Activated CD4-positive, alpha-beta memory T cell treated with anti-CD3 and anti-CD28 coated beads, Interleukin-2, amount 10 ng/mL, durations not matched to agents 7 days and 5 days (primary cell): ENCODE results near the gene UST. TPM values are rescaled to one million over a fixed set of nuclear protein-coding genes. Genes with fewer than 3 reads are reported as not detected.
A peak's percentile ranks its signal among the peaks of the same experiment; 100 is the strongest.
"Not testable (repeated sequence)": the region's sequence is repeated elsewhere in the genome, so short reads cannot be mapped to it uniquely, and the experiment has no call there.

Experiments
- CTCF ChIA-PET: fragments of 350-600 bp; sonication (Branson Sonifier 250); formaldehyde crosslinking; loops from one replicate; lab custom pipeline; 2021; ENCODE audit warnings: antibody characterized with exemption, inconsistent platforms; lab: Charles Lee
- POLR2A ChIA-PET: fragments of 350-600 bp; sonication (Branson Sonifier 250); formaldehyde crosslinking; loops from one replicate; lab custom pipeline; 2021; ENCODE audit warnings: antibody characterized with exemption; lab: Charles Lee
- DNase-seq: peaks from one replicate; pipeline ENCODE4 v3.0.0-alpha.2; 2020
- H3K27ac Mint-ChIP-seq: one replicate; pipeline ENCODE4 v1.8.0; 2021; ENCODE audit warnings: mild to moderate bottlenecking, mixed read lengths
- H3K27me3 Mint-ChIP-seq: one replicate; pipeline ENCODE4 v1.8.0; 2021; ENCODE audit warnings: mixed read lengths
- H3K36me3 Mint-ChIP-seq: one replicate; pipeline ENCODE4 v1.8.0; 2021; ENCODE audit warnings: low read depth, mixed read lengths
- H3K4me1 Mint-ChIP-seq: one replicate; pipeline ENCODE4 v1.8.0; 2021; ENCODE audit warnings: mixed read lengths
- H3K4me3 Mint-ChIP-seq: one replicate; pipeline ENCODE4 v1.8.0; 2021; ENCODE audit warnings: mild to moderate bottlenecking, mixed read lengths
- H3K9me3 Mint-ChIP-seq: one replicate; pipeline ENCODE4 v1.8.0; 2021; ENCODE audit warnings: mixed read lengths
- total RNA-seq, 2 experiments: library from RNA; stranded (reverse); gene quantifications; one replicate each; pipeline ENCODE4 v1.2.3, GENCODE V29; 2021

Gene UST
- total RNA-seq, 2 experiments from 2014 or later: 0.80 to 0.93 TPM

DNA sequence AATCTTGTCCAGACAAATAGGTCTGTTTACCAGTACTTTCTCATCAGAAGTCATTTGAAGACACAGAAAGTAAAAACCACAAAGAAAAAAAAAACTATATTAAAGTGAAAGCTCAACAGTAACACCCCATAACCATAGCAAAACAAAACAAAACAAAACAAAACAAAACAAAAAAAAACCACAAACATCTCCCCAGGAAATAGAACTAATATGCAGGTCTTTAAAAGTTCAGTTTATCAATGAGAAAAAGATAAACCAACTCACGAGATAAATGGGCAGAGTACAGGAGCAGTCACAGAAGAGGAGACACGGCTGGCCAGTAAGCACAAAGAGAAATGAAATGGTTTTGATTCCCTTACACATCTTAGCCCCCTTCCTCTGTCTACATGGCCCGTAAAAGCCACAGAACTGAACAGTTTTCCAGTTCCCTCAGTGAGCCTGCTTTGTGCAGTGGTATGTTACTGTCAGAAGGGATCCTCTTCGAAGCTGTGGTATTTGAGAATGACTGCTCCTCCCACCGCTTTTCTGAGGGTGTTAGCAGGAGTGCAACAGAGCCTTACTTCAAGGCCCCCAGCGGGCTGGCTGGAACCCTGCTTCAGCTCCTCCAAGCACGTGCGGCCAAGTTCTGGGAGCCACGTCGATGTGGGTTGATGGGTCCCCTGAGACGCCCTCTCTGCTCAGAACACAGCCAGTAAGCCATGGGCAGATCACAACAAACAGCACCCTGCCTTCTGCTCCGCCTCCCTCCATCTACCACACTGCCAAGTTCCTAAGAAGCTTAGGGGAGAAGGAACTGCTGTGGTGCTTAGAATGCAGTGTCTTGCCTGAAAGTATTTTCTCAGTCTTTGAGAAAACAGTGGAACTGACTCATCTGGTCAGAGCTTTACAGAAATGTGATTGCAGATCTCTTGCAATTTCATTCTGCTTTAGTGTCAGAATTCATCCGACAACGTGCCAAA, 14.0 kb downstream of the UST start:
- POLR2A ChIA-PET: interaction anchor here (0.7 to 2.5 kb wide), 7 partner anchors 9 to 213 kb away, joined by 3 to 9 read pairs (median 3); no protein-coding TSS in a partner anchor
- peaks cover 60% of the 10 kb centered on the region for H3K27me3 Mint-ChIP-seq
- peak; percentile 45 for DNase-seq
- H3K4me1 Mint-ChIP-seq: peaks cover 46% of the 10 kb centered on the region
- peak overlapping the region; percentile 59 for H3K4me3 Mint-ChIP-seq
- peak overlapping the region; percentile 61 for H3K27ac Mint-ChIP-seq
- CTCF ChIA-PET: interaction anchor here (0.5 to 0.9 kb wide), 3 partner anchors 13 to 77 kb away, joined by 3 read pairs; no protein-coding TSS in a partner anchor
- H3K9me3 Mint-ChIP-seq: no peaks in the 10 kb centered on the region
- H3K36me3 Mint-ChIP-seq: no peaks in the 10 kb centered on the region

DNA sequence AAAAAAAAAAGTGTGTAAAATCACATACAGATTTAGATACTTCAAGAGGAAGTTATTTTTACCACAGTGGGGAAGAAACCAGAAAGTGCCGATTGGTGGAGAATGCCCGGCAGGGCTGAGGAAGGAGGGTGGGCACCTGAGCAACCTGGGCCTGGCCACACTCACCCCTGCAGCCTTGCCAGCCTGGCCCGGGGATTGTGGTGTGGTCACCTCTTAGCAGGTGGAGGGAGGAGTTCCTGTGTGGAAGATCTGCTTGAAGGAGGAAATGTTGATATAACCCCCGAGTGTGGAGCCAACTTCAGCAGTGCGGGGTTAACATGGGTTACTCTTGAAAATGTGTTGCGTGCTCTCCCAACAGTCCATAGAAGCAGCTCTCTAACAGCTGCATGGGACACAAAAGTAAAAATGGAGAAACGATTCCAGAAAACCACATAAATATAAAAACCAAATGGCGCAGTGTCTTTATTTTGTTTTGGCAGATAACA, 14.7 kb downstream of the UST start:
- POLR2A ChIA-PET: interaction anchor here (0.7 to 2.5 kb wide), 4 partner anchors 9 to 214 kb away, joined by 3 to 9 read pairs (median 3); no protein-coding TSS in a partner anchor
- peak; percentile 39 for DNase-seq

DNA sequence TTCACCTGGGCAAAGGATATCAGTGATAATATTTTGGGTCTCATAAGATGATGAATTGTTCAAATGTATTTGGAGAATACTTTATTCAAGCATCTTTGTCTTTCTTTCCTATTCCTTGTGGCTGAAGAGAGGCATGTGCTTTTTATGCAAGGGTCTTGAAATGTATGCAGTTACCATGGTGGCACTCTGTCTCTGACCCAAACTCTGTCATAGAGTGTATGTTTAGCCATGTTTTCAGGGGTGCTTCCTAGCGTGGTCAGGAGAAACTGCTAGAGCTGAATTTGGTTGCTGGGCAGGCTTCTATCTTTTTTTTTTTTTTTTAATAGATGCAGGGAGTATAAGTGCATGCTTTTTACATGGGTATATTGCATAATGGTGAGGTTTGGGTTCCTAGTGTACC, 15.4 kb downstream of the UST start:
- Mint-ChIP-seq H3K36me3 (no peaks in the 10 kb centered on the region), H3K4me3 (no peak overlapping the region), H3K27ac (no peak overlapping the region), H3K4me1 (peaks cover 46% of the 10 kb centered on the region), H3K9me3 (no peaks in the 10 kb centered on the region), H3K27me3 (peaks cover 54% of the 10 kb centered on the region)
- ChIA-PET CTCF (interaction anchor here (1.0 kb wide), 1 partner anchor 16 kb away, joined by 3 read pairs; no protein-coding TSS in a partner anchor), POLR2A (interaction anchor here (2.5 kb wide), 1 partner anchor 12 kb away, joined by 9 read pairs; no protein-coding TSS in a partner anchor)
- DNase-seq: no peak

More for the DNA sequence above, 14.7 kb downstream of the UST start:
- Mint-ChIP-seq H3K4me1 (peaks cover 46% of the 10 kb centered on the region), H3K4me3 (peak overlapping the region; percentile 59), H3K9me3 (no peaks in the 10 kb centered on the region), H3K27ac (peak overlapping the region; percentile 61), H3K36me3 (no peaks in the 10 kb centered on the region), H3K27me3 (peaks cover 60% of the 10 kb centered on the region)
- CTCF ChIA-PET: no interaction called here

DNA sequence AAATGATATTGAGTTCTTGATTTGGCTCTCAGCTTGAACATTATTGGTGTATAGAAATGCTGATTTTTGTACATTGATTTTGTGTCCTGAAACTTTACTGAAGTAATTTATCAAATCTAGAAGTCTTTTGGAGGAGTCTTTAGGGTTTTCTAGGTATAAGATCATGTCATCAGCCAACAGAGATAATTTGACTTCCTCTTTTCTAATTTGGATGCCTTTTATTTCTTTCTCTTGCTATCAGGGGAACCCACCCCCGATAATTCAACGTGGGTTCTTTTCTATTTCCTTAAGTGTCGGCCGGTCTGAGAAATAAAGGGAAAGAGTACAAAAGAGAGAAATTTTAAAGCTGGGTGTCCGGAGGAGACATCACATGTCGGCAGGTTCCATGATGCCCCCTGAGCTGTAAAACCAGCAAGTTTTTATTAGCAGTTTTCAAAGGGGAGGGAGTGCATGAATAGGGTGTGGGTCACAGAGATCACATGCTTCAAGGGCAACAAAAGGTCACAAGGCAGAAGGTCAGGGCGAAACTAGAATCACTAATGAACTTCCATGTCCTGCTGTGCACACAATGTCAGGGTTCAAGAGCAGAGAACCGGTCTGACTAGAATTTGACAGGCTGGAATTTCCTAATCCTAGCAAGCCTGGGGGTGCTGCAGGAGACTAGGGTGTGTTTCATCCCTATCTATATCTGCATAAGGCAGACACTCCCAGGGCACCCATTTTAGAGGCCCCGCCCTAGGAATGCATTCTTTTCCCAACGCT, 17.6 kb downstream of the UST start:
- Mint-ChIP-seq H3K27me3 (peaks cover 47% of the 10 kb centered on the region), H3K4me1 (peaks cover 32% of the 10 kb centered on the region)
- H3K4me3 Mint-ChIP-seq, H3K27ac Mint-ChIP-seq, POLR2A ChIA-PET, H3K9me3 Mint-ChIP-seq, DNase-seq, CTCF ChIA-PET, H3K36me3 Mint-ChIP-seq: not testable (repeated sequence)

DNA sequence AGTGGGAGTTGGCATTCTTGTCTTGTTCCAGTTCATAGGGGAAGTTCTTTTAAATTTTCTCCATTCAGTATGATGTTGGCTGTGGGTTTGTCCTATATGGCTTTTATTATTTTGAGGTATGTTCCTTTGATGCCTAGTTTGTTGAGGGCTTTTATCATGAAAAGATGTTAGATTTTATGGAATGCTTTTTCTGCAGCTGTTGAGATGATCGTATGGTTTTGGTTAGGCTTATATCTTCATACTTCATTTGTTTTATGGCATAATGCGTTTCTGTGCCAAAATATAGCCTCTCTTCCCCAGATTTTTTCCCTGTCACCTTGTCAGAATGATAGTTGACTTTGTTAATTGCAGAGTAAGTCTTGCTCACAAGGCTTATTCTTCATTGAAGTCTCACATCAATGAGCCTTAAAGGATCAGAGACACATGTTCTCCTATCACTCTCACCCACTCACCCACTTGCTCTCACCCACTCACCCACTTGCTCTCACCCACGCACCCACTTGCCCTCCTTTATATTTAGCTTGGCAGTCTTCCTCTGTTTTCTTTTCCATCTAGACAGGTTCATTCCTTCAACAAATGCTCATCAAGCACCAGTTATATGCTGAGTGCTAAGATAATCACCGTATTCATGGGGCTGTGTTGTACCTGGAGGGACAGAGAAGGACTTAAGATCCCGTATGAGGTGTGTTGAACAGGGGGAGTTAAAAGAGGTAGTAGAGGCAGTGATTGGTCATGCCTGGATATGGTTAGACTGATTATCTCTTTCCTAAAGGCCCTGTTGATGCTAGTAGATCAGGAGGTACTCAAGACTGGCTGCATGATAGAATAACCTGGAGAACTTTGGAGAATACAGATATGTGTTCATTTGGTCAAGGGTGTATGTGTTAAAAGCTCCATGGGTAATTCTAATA, 19.3 kb downstream of the UST start:
- no peak overlapping the region for H3K27ac Mint-ChIP-seq
- no peaks in the 10 kb centered on the region for H3K36me3 Mint-ChIP-seq
- H3K4me1 Mint-ChIP-seq: peaks cover 17% of the 10 kb centered on the region
- H3K9me3 Mint-ChIP-seq: no peaks in the 10 kb centered on the region
- ChIA-PET POLR2A (no interaction called here), CTCF (no interaction called here)
- peaks cover 53% of the 10 kb centered on the region for H3K27me3 Mint-ChIP-seq
- no peak overlapping the region for H3K4me3 Mint-ChIP-seq
- DNase-seq: no peak

DNA sequence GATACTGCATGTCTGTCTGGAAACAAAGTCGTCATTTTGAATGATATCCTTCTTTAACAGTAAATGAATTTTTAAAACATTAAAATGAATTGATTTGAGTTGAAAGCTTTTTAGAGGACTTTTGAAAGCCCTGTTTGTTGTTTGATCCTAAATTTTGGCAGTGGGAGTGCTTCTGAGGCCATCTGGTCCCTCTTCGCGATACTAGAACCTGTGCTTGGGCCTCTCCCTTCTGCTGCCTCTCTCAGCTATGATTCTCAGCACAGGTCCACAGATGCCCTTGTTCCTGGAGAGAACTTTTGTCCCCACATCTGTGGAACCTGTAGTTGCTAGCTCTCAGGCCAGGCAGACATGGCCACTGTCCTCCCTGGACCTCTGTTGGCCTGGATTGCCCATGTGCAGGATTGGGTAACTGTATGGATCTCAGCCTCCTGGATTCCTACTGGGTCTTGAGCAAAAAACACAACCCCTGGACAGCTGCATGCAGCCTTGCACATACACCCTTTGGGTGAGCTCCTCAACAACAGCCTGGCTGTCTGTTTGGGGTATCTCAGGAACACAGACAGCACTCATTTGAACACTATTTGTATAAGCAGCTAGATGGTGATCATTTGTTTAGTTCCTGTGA, 21.9 kb downstream of the UST start:
- no peak for DNase-seq
- ChIA-PET CTCF (no interaction called here), POLR2A (no interaction called here)
- Mint-ChIP-seq H3K27me3 (peaks cover 34% of the 10 kb centered on the region), H3K9me3 (no peaks in the 10 kb centered on the region), H3K36me3 (no peaks in the 10 kb centered on the region), H3K4me3 (no peak overlapping the region), H3K27ac (no peak overlapping the region), H3K4me1 (peaks cover 4% of the 10 kb centered on the region)

DNA sequence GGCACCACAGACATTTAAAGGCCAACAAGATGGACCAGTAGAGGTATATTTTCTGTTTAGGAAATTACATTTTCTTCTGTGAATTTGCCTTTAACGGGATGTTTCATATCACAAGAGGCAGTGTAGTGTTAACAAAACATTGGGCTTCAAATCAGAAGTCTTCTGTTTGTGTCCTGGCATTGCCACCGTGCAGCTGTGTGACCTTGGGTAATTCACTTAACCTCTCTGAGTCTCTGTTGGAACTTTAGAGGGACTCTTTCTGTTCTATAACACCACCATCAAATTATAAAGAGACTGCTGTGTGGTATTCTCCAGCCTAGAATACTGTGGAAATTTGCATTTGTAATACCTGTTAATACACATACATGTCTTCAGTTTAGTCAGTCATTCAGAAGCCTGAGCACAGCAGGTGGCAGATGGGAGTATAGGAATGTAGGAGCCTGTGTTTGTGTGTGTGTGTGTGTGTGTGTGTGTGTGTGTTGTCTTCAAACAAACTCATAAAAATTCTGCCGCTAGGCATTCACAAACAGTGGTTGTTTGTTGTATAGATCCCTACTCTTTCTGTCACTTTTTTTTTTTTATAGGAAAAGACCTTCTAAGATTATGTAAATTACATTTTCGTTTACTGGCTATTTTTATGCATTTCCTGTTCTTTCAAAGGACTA, 22.6 kb downstream of the UST start:
- no peak for DNase-seq
- ChIA-PET CTCF (no interaction called here), POLR2A (no interaction called here)
- Mint-ChIP-seq H3K4me1 (peaks cover 4% of the 10 kb centered on the region), H3K9me3 (no peaks in the 10 kb centered on the region), H3K27me3 (peaks cover 27% of the 10 kb centered on the region), H3K36me3 (no peaks in the 10 kb centered on the region), H3K27ac (no peak overlapping the region), H3K4me3 (no peak overlapping the region)

DNA sequence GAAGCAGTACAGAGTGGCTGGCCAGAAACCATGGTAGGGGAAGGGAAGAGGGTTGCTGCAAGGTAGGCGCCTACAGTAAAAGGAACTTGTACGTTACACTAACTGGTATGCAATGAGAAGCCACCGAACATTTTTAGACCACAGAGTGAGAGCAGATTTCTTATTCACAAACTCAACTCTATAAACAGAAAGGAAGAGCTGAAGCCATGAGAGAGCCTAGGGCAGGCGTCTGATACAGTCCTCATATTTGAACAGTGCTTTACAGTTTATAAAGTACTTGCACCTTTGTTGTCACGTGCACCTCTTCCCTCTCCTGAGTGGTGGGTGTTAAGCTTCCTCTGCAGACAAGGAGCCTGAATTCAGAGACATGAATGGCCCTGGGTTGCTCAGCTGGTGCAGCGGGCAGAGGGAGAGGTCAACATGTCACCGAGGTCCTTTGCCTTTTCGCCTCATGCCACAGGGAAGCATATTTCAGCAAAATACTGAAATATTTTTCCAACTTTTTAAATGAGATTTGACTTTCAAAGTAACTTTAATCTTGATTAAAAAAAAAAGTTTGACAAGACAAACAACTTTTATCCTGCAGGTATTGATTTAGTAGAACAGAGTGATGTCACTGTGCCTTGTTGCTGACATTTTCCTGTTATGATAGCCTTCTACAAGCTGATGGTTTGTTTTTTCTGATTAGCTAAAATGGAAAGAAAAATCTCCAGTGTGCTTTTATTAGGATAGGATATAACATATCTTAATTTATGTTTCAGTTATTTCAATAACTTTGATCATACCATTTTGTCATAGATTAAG, 23.8 kb downstream of the UST start:
- H3K4me3 Mint-ChIP-seq: no peak overlapping the region
- peaks cover 23% of the 10 kb centered on the region for H3K27me3 Mint-ChIP-seq
- CTCF ChIA-PET: interaction anchor here (1.0 to 1.2 kb wide), 2 partner anchors 14 to 34 kb away, joined by 3 to 4 read pairs; no protein-coding TSS in a partner anchor
- no peak for DNase-seq
- no peaks in the 10 kb centered on the region for H3K36me3 Mint-ChIP-seq
- H3K9me3 Mint-ChIP-seq: no peaks in the 10 kb centered on the region
- POLR2A ChIA-PET: interaction anchor here (0.7 to 1.0 kb wide), 2 partner anchors 10 to 97 kb away, joined by 3 read pairs; no protein-coding TSS in a partner anchor
- H3K4me1 Mint-ChIP-seq: peaks cover 4% of the 10 kb centered on the region
- no peak overlapping the region for H3K27ac Mint-ChIP-seq

DNA sequence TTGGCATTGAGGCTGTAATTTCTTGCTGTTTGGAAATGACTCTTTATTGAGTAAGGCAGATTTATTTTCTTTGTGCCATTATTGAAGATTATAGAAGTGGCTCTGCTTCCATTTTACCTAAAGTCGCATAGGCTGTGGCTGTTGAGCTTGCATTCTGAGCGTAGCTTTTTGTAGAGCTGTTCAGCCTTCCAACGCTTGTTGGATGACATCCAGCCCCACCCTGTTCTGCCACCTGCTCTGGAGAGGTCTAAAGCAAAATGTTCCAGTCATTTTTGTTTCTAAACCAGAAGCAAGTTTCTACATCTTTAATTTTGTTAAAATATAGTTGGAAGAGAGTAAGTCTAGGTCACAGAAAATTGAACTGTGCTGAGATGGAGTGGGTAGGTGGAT, 24.4 kb downstream of the UST start:
- no peak overlapping the region for H3K4me3 Mint-ChIP-seq
- H3K4me1 Mint-ChIP-seq: peaks cover 4% of the 10 kb centered on the region
- H3K27ac Mint-ChIP-seq: no peak overlapping the region
- no peaks in the 10 kb centered on the region for H3K9me3 Mint-ChIP-seq
- DNase-seq: no peak
- H3K36me3 Mint-ChIP-seq: no peaks in the 10 kb centered on the region
- H3K27me3 Mint-ChIP-seq: peaks cover 19% of the 10 kb centered on the region
- CTCF ChIA-PET: interaction anchor here (1.0 to 1.2 kb wide), 2 partner anchors 14 to 35 kb away, joined by 3 to 4 read pairs; no protein-coding TSS in a partner anchor
- POLR2A ChIA-PET: interaction anchor here (0.7 to 1.3 kb wide), 2 partner anchors 11 to 98 kb away, joined by 3 read pairs; no protein-coding TSS in a partner anchor

DNA sequence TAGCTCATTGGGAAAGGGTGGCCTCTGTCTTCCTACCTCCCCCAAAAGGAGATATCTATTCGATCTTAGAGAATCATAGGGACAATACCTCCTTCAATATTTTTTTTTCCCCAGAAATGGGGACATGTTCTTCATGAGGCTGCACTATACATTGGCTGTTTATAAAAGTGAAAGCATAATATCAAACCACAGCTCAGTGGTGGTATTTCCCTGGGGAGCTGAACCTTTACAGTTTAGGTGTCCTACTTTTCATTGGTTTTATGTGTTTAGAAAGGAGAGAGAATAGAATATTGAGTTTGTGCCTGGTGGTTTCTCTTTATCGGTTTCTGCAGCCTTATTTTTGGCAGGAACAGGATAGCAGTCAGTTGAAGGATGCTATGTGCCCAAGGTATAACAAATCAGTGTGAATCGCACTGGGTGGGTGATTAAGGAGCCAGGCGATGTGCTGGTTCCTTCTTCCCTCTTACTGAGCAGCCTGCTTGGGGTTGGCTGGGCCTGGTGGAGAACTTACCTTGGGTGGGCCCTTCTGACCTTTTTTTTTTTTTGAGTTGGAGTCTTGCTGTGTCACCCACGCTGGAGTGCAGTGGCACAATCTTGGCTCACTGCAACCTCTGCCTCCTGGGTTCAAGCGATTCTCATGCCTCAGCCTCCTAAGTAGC, 25.2 kb downstream of the UST start:
- CTCF ChIA-PET: interaction anchor here (1.2 kb wide), 1 partner anchor 15 kb away, joined by 4 read pairs; no protein-coding TSS in a partner anchor
- H3K4me1 Mint-ChIP-seq: peaks cover 4% of the 10 kb centered on the region
- H3K9me3 Mint-ChIP-seq: no peaks in the 10 kb centered on the region
- H3K36me3 Mint-ChIP-seq: no peaks in the 10 kb centered on the region
- no peak overlapping the region for H3K4me3 Mint-ChIP-seq
- POLR2A ChIA-PET: interaction anchor here (1.3 kb wide), 1 partner anchor 11 kb away, joined by 3 read pairs; no protein-coding TSS in a partner anchor
- H3K27ac Mint-ChIP-seq: no peak overlapping the region
- peaks cover 15% of the 10 kb centered on the region for H3K27me3 Mint-ChIP-seq
- no peak for DNase-seq
